HG03342 (cell line): ENCODE data around the gene DPH3.

ENCODE experiments used
- ATAC-seq: cut with Tn5 transposase; IDR thresholded peaks from one replicate; pipeline ENCODE4 v1.9.1; 2021; ENCODE audit warnings: mild to moderate bottlenecking, moderate library complexity; ENCODE audit not compliant: unreplicated experiment

Gene DPH3

GRCh38 chr3:16294844-16295243 is 30.1 kb upstream of the DPH3 start:
- ATAC-seq, result no peak

DNA sequence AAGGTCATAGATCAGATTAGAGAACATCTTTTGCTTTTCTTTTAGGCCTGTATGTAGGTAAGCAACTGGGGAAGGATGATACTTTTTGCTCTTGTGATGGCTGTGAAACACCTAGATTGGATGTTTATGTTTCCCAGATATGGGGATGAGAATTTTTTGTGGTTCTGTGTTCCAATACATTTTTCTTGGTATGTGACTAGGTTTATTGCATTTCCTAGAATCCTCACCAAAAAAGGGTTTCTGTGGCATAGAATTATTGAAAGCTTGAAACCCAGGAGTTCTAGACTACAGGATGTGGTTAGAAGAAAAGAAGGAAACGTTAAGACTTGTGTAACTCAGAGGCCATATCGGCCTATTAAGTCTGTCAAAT is 26.1 kb upstream of the DPH3 start:
- ATAC-seq, result peak; percentile 34

- peak; percentile 35 for ATAC-seq
These were observed 25.5 kb upstream of the DPH3 start for GRCh38 chr3:16290007-16290826.

- no peak for ATAC-seq
These were observed 24.6 kb upstream of the DPH3 start for GRCh38 chr3:16289144-16289889.

DNA sequence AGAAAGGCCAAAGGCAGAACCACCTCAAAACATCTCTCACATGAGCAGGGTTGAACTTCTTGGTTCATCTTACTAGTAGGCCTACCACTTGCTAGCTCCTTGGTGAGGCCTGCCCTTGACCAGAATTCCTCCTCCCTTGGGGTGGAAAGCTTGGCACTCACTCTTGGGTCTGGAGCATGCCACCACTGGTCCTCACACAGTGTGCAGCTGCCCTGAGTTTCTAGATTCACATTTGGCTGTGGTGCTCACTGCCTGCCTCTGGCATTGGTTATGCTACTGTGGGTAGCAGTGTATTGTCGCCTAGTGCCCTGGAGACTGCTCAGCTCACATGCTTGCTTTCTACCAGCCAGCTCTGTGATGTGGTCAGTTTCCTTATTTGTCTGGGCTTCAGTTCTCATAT is 23.9 kb upstream of the DPH3 start:
- ATAC-seq, result no peak

- no peak for ATAC-seq
These were observed 22.2 kb upstream of the DPH3 start for GRCh38 chr3:16286751-16287543.

DNA sequence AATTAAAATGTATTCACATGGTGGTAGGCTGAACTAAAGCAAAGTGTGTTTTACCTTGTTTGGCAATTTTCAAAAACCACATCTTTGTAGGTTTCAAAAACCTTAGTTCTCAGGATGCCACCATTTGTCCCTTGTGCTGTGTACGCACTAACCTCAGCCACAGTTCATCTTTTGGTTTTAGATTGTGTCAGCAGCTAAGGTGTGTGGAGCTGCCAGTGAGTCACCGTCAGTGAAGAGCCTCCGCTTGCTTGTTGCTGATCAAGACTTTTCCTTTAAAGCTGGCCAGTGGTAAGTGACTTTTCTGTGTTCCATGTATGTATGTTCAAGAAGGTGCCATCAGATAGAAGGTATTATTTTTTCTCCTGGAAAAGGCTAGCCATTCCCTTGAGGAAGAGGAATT is 21.4 kb upstream of the DPH3 start:
- ATAC-seq, result peak; percentile 63

GRCh38 chr3:16284633-16285032 is 19.9 kb upstream of the DPH3 start:
- no peak for ATAC-seq

GRCh38 chr3:16280671-16281070 is 15.9 kb upstream of the DPH3 start:
- no peak for ATAC-seq

DNA sequence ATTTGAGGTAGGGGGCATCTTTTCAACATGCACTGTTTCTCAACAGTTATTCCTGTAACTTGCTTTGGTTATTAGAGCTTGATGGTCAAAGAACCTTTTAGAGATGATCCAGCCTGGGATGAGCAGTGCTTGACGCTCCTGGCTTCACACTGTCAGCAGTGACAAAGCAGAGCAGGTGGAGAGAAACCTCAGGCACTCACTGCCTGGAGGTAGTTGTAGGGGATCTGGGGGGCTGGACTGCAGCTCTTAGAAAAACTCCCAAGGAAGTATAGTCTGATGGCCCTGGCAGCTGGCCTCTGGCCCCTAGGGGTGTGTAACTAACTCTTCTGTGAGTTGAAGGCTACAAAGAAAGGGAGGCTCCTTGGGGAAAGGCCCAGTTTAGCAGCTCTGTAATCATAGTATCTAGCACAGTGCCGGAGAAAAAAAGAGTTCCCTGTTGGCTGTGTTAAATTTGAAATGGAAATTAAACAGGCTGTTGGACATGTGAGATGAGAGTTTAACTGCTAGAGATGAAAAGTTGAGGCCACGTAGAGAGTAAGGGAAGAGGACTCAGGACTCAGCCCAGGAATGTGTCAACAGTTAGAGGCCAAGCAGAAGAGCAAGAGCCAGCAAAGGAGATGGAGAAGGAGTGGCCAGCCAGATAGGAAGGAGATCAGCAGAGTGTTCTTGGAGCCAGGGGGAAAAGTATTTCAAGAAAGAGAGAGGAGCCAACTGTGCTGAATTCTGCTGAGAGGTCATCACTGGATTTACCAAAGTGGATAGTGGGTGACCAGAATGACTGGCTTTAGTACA is 14.5 kb upstream of the DPH3 start:
- no peak for ATAC-seq

GRCh38 chr3:16277471-16277870 is 12.7 kb upstream of the DPH3 start:
- no peak for ATAC-seq

- no peak for ATAC-seq
These were observed 9.1 kb upstream of the DPH3 start for GRCh38 chr3:16273867-16274266.

DNA sequence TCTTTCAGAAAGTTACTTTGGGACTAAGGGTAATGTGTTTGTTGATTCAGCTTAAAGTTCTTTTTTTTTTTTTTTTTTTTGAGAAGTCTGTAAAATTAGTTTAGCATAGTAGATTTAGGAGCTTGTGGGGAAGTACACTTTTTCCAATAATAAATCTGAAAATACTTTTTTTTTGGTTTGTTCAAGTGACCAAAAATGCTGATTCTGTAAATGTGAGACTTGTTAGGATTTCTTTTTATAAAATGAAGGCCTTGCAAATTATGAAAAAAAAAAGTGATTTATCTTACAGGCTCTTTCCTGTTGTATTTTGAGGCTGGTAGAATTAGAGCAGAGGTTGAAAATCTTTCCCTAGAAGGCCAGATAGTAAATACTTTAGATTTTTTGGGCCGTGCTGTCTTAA is 7.8 kb upstream of the DPH3 start:
- ATAC-seq, result no peak

DNA sequence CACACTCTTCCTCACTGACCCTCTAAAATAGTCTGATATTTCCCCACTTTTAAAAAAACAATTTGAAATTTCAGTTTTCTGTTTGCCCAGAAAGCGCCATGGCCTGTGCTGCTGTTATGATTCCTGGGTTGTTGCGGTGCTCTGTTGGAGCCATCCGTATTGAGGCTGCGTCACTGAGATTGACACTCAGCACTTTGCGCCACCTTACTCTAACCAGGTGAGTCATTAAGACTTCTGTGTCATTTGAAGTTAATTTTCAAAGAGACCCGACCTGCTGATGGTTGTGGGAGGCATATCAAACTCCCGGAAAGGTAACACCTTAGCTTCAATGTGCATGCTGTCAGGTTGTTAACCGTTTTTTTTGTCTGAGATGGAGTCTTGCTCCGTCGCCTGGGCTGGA is 6.1 kb upstream of the DPH3 start:
- no peak for ATAC-seq

GRCh38 chr3:16266714-16267113 is 2.0 kb upstream of the DPH3 start:
- no peak for ATAC-seq

DNA sequence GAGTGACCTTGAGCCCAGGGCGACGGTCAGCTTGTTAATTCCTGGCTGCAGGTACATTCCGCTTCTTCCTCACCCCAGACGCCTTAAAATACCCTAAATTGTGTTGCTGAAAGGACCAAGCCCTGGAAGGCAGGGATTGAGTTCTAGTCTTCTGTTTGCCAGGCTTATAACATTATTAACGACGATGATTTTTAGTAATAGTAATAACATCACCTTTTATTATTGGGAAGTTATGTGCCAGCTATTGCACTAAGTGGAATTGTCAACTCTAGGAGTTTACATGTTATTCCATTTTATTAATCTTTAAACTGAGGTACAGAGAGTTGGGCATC is 678 bp upstream of the DPH3 start:
- ATAC-seq, result no peak

- no peak for ATAC-seq
These were observed 502 bp downstream of the DPH3 start for GRCh38 chr3:16264174-16264707.

DNA sequence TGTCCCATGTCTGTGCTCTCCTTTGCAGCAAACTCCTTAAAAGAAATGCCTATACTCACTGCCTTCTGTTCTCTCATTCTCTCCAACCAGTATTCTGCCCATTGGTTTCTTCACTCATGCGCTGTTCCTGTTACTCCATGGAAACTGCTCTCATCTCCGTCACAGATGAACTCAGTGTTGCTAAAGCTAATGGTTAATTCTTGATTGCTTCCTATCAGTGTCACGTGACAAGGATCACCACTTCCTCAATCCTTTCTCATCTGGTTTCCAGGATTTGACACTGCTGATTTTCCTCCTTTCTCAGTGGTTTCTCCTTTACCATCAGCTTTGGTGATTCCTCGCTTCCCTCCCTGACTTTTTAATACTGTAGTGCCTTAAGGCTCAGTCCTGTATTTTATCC is 2.6 kb downstream of the DPH3 start:
- ATAC-seq, result no peak

GRCh38 chr3:16260046-16260445 is 4.7 kb downstream of the DPH3 start:
- ATAC-seq, result no peak

GRCh38 chr3:16258866-16259265 is 5.9 kb downstream of the DPH3 start:
- no peak for ATAC-seq

DNA sequence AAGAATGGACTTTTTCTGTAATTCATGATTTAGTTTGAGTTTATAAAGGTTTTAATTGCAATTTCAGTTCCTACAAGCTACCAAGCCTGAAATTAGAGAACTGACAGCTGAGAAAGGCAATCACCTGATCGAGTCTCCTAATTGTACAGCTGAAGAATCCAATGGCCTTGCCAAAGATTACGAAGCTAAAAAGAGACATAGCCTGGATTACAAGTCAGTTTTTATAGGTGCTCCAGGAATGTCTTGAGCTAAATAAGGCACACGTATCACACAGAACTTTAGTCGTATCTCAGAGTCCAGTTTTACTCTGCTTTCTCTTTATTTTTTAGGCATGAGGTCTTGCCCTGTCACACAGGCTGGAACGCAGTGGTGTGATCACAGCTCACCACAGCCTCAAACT is 6.6 kb downstream of the DPH3 start:
- ATAC-seq, result no peak
